ENCODE results near the gene SEBOX.

Gene SEBOX

DNA sequence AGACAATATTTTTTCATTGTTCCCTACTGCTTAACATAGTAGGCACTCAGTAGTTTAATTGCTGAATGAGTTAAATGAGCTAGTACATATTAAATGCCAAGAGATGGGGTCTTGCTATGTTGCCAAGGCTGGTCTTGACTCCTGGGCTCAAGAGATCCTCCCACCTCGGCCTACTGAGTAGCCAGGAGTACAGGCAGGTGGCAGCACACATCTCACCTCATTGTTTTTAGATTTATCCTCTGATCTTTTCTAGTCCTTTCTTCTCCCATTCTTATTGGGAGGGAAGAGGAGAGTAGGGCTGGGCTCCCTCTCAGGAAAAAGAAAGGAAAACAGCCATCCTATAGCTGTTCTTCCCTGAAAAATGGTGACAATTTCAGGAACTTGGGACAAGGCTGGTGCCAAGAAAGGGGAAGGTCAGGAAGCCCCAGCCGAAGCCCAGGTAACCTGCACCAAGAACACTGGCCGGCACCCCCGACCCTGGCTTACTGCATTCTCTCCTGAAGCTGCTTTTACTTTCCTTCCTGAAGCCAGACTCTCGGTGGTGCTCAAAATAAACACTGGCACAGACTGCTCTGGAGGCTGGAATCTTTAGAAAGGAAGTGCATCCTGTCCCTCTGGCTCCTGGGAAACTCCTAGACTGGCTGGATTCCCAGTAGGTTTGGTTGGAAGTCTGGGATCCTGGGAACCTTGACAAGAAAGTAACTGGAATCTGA is 26.8 kb downstream of the SEBOX start:
- DNase-seq: no peak

DNA sequence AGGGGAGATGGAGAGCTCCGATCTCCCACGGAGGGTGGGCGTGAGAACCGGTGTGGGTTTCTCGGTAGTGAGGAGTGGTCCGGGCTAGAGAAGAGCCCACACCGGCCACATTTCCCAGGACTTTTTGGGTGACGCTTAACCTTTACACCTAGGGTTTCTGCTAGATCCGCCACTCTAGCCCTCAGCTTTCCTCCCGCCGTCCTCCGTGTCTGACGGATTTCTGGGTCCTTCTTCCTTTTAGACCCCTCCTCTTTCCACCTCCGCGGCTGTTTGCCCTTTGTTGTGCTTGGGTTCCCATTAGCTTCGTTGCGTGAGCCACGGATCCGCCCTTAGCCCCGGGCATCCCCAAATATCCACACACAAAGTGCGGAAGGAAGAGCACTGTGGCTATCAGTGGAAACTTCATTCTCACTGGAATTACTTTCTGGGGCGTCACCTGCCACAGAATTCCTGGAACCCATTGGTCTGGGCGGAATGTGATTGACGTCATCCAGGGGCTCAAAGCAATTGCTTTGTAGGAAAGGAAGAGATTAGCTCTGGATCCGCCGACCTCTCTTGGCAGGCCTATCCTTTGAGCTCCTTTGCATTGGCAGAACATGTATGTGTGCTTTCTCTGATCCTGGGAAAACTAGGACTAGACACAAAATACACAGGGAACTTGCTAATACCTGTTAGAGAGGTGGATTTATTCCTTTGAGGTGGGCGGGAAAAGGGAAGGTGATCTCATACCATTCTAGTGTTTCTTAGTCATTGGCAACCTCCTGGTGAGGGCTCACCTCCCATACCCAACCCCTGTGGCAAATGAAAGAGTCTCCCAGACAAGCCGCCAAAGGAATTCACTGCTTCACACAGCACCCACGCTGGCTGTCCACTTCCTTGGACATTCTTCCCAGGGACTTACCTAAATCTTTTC is 28.8 kb downstream of the SEBOX start:
- peak; percentile 21 to 46 for DNase-seq

DNA sequence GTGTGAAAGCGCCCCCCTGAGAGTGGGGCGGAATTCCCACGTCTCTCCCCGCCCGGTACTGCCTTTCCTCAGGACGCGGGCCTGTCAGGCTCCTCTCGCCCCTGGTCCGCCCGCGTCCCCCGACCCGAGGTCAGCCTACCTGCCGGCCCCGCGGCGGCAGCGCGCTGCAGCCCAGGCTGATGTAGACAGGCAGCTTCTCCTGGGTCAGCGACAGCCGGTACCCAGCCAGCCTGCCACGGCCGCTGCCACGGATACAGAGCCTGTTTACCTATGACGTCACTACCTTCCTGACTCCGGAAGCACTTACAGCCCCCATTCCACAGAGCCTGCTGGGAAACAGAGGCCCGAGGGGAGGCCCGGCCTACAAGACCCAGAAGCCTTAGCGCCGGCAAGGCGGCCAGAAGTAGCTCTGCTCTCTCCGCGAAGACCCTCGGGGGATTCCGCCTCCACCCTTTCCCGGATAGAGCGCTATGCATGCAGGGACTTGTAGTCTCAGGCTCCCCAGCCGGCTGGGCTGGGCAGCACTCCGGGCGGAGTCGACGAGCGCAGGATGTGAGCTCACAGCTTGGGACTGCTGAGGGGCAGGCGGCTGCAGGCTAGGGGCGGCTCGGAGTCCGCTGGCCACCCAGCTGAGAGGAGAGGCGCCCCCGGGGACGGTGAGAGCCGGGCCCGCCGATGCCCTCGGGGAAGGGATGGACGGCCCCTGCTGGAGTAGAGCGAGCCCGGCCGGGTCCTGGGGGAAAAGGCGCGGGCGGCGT is 29.6 kb downstream of the SEBOX start, which contains the start of the genes IFT20 and TNFAIP1:
TSS of gene IFT20 (minus strand) at position 272 of the 758 bp plus-strand sequence. CDS start 3,487 bp downstream, outside the sequence.
TSS of gene TNFAIP1 (plus strand) at position 561 of the 758 bp plus-strand sequence. CDS start 3,761 bp downstream, outside the sequence.
- DNase-seq: peak; percentile 99

DNA sequence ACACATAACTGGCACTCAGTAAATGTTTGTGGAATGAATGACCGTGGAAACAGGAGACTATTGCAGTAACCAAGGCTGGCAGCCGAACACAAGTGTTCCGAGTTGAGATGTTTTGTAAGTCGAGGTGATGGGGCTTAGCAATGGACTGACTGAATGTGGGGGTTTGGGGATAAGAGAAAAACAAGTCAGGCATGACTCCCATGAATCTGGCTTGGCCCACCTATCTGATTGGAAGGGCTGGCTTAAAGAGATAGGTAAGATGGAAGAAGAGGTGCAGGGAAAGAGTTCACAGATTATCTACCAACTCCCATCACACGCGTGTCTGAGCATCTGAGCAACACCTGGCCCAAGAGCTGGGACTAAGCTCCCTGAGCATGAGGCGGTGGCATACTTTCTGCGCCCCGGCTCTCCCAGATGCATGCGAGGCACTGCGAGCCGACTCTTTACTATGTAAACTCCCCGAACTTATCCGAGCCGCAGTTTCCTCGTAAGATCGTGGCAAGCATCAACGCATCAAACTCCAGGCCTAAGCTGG is 30.3 kb downstream of the SEBOX start:
- no peak for DNase-seq

DNA sequence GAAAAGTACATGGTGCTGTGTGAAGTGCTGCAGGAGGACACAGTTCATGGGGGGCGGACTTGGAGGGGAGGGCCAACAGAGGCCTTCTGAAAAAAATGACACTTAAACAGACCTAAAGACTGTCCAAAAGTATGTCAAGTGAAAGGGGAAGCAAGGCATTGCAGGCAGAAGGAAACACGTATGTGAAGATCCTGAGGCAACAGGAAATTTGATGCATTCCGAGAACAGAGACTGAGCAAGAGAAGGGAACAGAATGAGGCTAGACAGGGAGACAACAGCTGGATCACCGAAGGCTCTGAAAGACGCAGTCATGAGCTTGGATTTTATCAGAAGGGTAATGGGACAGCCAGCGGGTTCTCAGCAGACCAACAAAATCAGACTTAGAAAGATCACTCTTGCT is 30.8 kb downstream of the SEBOX start:
- peak in 1 of 2 donors; percentile 18 for DNase-seq

DNA sequence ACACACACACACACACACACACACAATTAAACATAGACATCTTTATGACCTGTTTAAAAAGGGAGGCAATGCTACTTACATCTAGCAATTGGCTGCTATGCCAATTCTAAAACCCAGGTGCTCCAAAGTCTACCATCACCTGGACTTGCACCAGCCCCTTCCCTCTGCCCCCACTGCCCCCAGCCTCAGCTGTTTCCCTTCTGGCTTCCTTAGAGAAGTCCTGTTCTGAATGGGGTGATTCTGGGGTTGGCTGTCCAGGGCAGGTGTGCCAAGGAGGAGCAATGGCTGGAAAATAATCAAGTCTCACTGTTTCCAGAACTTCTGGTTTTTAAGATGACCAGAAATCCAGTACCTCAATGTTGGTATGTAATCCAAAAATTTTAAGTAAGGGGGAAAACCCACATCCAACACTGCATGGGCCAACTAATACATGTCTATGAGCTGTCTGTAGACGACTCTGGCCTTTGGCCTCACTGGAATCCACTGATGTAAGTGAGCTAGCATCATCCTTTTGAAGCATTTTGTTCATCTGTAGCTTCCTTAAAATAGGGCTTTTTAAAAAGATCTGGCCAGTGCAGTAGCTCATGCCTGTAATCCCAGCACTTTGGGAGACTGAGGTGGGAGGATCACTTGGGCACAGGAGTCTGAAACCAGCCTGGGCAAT is 31.8 kb downstream of the SEBOX start:
- DNase-seq: no peak

DNA sequence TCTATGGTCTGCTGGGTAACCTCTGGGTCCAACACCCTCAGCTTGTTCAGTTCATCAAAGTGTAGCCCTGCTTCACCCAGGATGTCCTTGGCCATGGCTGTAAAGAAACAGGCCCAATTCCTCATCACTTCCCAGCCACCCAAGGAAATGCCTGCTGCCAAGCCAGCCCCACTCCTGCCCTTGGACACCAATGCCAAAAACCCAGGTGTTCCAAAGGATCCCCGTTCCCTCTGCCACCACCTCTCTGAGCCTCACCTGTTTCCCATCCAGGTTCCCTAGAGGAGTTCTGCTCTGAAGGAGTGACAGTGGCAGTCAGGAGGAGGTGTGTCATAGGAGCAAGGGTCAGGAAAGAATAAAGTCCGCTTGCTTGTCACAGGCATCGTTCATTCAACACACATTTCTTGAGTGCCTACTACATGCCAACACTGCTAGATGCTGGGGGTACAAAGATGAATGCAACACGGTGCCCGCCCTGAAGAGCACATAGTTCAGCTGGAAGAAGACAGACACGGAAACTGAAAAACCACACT is 33.0 kb downstream of the SEBOX start:
- no peak for DNase-seq

DNA sequence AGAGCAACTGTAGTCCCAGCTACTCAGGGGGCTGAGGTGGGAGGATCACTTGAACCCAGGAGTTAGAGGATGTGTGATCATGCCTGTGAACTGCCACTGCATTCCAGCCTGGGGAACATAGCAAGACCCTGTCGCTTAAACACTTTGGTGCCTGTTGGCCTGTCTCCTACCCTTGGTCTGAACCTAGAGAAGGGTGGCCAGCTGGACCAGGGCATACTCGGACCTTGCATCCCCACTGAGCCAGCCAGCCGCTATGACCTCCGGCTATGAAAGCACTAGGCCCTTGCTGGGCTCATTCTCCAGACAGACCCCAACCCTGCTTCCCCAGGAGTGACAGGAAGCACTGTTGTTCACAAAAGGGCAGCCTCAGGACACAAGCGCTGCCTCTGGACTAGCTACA is 34.3 kb downstream of the SEBOX start:
- DNase-seq: no peak

DNA sequence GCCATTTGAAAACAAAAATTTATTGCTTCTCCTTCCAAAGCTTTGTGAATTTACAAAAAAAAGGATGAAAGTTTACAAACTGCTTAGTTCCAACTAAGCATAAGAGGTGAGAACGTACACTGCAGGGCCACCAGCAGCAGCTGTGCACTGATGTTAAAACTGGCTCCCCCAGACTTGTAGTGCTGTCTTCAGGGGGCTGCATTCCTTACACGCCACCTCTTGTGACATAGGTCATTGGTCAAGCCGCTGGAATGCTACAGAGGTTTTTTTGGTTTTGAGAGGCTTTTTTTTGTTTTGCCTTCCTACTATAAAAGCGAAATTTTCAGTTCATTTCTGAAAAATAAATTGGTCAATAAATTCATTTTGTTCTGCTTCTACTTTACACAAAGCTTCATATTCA is 36.7 kb downstream of the SEBOX start:
- no peak for DNase-seq

DNA sequence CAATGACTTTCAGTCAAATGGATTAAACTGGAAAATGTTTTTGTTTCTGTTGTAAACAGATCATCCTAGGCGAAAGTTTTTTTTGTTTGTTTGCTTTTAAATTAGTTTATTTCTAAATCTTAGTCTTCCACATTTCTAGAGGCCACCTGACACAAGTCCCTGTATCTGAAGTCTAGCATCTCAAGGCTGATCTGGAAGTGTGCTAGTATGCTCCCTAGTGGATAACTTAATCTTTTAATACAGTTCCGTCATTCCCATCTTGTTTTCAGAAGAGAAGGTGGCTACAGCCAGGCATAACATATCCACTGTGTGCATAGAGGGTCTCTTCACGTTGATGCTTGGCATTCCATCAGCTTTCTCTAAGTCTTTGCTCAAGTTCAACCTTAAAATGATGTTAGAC is 37.3 kb downstream of the SEBOX start:
- no peak for DNase-seq

DNA sequence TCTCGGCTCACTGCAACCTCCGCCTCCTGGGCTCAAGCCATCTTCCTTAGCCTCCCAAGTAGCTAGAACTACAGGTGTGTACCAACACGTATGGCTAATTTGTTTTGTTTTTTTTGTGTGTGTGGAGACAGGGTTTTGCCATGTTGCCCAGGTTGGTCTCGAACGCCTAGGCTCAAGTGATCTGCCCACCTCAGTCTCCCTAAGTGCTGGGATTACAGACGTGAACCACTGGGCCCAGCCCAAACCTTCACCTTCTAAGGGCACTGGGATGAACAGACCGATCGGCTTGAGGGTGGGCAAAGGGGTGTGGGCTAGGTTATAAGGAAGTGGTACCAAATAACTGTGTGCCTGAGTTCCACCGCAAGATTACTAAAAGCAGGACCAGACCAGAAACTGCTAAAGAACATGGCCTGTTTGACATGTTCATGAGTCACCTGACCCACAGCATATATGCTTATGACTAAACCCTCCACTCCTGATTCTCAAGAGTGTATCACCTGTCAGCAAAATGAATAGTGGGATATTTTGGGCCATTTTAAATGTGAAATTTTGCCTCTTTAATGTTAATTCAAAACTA is 37.9 kb downstream of the SEBOX start:
- no peak for DNase-seq

DNA sequence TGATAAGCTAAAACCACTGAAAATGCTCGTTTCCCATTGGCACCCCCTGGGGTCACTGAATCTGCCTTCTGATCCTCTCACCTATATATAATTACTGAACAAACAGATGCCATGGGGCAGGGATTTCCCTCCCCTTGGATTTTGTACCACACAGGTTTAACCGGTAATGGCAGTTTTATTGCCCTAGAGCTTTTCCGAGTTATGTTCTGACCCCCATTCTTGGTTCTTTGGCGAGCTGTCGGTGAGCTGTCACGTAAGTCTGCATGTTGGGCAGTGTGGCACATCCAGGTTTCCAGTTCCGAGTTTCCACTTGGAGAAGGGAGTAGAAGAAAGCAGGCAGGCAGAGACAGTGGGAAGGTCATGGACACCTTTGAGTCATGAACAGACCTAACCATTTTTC is 38.9 kb downstream of the SEBOX start:
- DNase-seq: no peak

DNA sequence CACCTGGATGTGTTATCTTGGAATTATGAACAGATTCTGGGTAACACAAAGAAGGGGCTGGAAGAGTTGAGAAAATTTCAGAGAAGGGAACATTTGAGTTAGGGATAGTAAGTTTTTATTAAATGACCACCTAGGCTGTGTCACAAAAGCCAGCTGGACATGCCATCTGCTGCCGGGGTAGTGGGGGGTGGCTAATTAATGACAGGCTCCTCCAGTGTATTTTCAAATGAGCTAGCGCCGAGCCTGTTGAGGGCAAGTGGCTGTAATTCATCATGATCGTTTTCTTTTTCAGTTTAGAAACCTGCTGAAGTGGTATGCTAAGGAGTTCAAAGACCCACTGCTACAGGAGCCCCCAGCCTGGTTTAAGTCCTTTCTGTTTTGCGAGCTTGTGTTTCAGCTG is 39.8 kb downstream of the SEBOX start:
- no peak for DNase-seq

DNA sequence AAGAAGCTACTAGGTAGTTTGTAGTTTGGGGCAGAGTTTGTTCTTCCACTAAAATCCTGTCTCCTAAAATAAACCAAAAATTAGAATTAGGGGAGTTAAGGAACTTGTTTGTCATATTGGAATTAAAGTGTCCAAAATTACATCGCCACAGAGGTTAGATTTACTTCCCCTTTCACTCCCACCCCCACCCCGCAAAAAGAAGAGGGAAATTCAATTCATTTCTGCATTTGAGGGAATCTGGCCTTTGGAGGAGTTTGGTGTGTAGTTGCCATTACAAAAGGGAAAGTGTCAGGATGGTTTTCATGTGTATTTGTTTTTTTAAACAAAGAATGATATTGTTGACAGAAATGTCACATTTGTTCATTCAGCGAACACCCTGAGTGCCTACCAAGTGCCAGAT is 40.2 kb downstream of the SEBOX start:
- DNase-seq: no peak

DNA sequence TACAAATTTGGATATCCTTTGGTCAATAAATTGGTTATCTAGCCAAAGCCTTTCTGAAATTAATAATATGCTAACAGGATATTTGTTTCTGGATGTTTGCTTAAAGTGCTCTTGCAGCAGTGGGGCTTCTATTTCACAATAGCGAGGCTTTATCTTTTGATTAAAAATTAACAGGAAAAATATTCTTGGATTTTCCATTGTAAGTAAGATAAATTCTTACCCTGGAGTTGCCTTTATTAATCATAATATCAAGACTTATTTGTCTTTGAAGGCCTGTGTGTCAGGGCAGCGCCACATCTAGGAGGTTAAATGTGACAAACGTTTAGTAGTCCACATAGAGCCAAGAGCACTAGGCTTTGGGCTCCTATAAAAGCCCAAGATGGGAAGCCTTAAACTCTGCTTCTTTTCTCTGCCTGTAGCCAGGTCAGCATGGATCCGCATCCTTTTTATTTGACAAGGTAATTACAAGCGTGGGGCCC is 40.7 kb downstream of the SEBOX start:
- no peak for DNase-seq

DNA sequence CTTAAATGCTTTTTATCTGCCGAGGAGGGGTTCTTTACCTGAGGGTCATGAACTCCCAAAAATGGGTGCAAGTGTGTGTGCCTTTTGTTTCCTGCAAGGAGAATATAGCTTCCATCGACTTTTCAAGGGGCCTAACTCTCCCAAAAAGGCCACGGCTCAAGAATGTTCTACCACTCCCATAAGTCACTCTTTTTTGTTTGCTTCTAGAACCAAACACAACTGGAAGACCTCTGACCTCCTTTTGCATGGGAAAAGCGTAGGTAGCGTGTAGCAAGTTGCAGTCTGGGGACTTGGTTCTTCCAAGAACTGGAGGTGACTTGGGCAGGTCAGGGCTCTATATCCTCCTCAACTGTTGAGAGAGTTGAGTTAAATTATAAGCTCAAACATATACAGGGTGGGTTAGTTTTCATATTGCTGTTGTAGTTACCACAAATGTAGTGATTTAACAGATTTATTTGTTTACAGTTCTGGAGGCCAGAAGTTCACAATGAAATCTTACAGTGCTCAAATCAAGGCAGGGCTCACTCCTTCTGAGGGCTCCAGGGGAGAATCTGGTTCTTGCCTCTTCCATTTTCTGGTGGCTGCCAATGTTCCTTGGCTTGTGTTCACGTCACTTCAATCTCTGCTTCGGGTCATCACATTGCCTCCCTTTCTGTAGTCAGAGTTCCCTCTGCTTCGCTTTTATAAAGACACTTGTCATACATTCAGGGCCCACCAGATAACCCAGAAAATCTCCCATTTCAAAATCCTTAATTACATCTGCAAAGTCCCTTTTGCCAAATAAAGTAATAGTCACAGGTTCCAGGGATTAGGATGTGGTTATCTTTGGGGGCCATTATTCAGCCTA is 44.6 kb downstream of the SEBOX start:
- DNase-seq: no peak

DNA sequence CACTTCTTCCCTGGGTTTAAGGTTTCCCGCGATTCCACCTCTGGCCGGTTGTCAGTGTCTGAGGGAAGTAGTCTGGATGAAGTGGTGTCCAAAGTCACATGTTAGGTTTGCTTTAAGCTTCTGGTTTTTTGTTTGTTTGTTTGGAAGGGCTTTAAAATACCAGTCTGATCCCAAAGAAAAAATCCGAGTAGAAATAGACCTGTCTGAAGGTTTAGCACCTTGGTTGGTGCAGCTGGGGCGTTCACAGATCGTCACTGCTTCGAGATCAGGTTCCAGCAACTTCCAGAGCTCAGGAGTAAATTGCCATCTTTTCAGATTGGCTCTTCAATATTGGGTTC is 45.4 kb downstream of the SEBOX start:
- DNase-seq: no peak

DNA sequence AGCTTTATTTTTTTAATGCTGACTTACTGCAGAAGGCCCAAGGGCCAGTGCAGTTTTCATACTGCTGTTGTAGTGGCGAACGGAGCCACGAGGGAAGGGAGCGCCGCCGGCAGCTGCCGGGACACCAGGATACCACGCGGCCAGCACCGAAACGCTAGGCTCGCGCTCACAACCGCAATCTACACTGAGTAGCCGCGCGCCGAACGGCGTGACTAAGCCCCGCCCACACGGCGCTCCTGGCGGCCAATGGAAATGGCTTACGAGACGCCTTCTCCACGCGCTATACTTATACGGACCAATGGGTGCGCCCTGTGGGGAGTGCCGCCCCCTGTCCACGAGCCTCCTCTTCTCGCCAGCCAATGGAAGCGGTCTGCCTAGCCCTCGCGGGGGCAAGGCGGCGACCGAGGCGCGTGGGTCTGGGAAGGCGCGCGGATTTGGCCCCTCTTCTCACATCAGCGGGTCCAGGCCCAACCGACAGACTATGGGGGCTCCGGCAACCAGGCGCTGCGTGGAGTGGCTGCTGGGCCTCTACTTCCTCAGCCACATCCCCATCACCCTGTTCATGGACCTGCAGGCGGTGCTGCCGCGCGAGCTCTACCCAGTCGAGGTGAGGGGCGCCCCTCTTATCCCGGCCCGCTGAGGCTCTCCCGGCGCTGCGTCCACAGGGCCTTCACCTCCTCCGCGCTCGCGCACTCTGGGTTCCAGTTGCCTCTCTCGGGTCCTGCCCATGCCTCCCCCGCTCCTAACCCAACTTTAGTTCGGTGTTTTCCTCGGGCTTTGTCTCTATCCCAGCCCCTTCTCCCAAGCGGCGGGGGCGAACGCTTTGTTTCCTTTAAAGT is 46.0 kb downstream of the SEBOX start, which contains the start of gene TMEM97:
TSS of gene TMEM97 (plus strand) at position 442 of the 839 bp plus-strand sequence. CDS start at position 482, 40 bp downstream.
- peak; percentile 94 to 96 for DNase-seq

DNA sequence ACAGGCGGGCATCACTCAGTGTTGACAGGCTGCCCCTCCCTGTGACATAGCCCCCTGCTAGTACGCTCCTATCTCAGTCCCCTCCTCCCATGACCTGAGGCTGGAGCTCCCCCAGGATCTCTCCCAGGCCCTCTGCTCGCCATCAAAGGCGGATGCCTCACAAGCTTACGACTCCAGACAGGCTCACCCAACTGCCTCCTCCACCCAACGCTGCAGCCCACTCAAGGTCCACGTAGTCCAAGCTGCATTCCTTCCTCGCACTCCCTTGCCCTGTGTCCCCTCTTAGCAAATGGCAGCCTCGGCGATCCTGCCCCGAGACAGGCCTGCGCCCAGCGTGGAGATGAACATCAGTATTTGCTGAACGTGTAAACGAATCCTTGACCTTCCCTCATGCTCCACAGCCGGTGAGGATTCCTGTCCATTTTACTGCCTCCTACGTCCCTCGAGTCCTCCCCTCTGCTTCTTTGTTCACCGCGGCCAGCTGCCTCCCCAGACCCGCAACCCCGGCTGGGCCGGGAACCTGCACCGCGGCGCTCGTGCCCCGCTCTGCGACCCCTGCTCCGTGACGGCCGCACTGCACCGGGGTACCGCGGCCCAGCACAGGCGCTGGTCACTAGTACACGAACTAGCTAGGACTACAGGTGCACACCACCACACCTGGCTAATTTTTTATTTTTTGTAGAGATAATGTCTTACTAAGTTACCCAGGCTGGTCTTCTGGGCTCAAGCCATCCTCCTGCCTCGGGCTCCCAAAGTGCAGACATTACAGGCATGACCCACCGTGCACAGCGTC is 46.8 kb downstream of the SEBOX start:
- DNase-seq: no peak
